OCI-LY1 (cell line): Measurements from ENCODE around the gene CDPF1.

Source experiments
- H2AFZ ChIP-seq: fragments of 200-600 bp; sonication (generic), shearing (Covaris generic); 2 replicates; pipeline ENCODE4 v1.6.0; 2014; ENCODE audit warnings: antibody characterized with exemption, mild to moderate bottlenecking, low read length
- H3F3A ChIP-seq: fragments of 200-600 bp; sonication (generic), shearing (Covaris generic); 2 replicates; pipeline ENCODE4 v1.6.0; 2014; ENCODE audit warnings: mild to moderate bottlenecking, antibody characterized with exemption, low read length, moderate library complexity; ENCODE audit not compliant: insufficient read depth
- H3K27ac ChIP-seq: fragments of 200-600 bp; sonication (generic); 2 replicates; pipeline ENCODE4 v1.5.1; 2014; ENCODE audit warnings: low read length, mixed run types, mild to moderate bottlenecking, low read depth; ENCODE audit not compliant: poor library complexity, severe bottlenecking
- H3K27me3 ChIP-seq: fragments of 200-600 bp; sonication (generic); 2 replicates; pipeline ENCODE4 v1.6.0; 2014; ENCODE audit warnings: antibody characterized with exemption, mild to moderate bottlenecking, low read length, moderate library complexity; ENCODE audit not compliant: insufficient read depth
- H3K36me3 ChIP-seq: fragments of 200-600 bp; sonication (generic); 2 replicates; pipeline ENCODE4 v1.6.1; 2014; ENCODE audit warnings: mild to moderate bottlenecking, antibody characterized with exemption, low read length, moderate library complexity, mixed read lengths; ENCODE audit not compliant: insufficient read depth
- H3K4me1 ChIP-seq: fragments of 200-600 bp; sonication (generic); 2 replicates; pipeline ENCODE4 v1.5.1; 2014; ENCODE audit warnings: mild to moderate bottlenecking, low read length, moderate library complexity; ENCODE audit not compliant: insufficient read depth, severe bottlenecking
- H3K4me2 ChIP-seq: fragments of 200-600 bp; sonication (generic), shearing (Covaris generic); 2 replicates; pipeline ENCODE4 v1.6.1; 2014; ENCODE audit warnings: low read length
- H3K4me3 ChIP-seq: fragments of 200-600 bp; sonication (generic); 2 replicates; pipeline ENCODE4 v1.5.1; 2014; ENCODE audit warnings: low read length, low read depth, mild to moderate bottlenecking, mixed read lengths; ENCODE audit not compliant: poor library complexity, severe bottlenecking
- H3K79me2 ChIP-seq: fragments of 200-600 bp; shearing (Covaris generic); 2 replicates; pipeline ENCODE4 v1.6.1; 2016; ENCODE audit warnings: mixed run types, low read length, mixed read lengths; ENCODE audit not compliant: insufficient read depth
- H3K9ac ChIP-seq: fragments of 200-600 bp; sonication (generic), shearing (Covaris generic); 2 replicates; pipeline ENCODE4 v1.6.1; 2014; ENCODE audit warnings: mild to moderate bottlenecking, low read length, mixed read lengths
- H3K9me2 ChIP-seq: fragments of 200-600 bp; sonication (generic), shearing (Covaris generic); 2 replicates; pipeline ENCODE4 v1.6.1; 2014; ENCODE audit warnings: low read depth, mild to moderate bottlenecking, low read length, mixed read lengths
- H3K9me3 ChIP-seq: fragments of 200-600 bp; shearing (Covaris generic); 2 replicates; pipeline ENCODE4 v1.6.1; 2014; ENCODE audit warnings: low read length, mixed read lengths
- H4K20me1 ChIP-seq: fragments of 200-600 bp; sonication (generic), shearing (Covaris generic); 2 replicates; pipeline ENCODE4 v1.6.0; 2016; ENCODE audit warnings: mild to moderate bottlenecking, low read length; ENCODE audit not compliant: insufficient read depth
- CTCF ChIP-seq: fragments of 200-600 bp; sonication (generic), shearing (Covaris generic); IDR thresholded peaks from 2 replicates; pipeline ENCODE4 v1.5.1; 2017; ENCODE audit warnings: mild to moderate bottlenecking, antibody characterized with exemption, low read length, moderate library complexity, mixed read lengths
- EZH2 ChIP-seq: fragments of 200-600 bp; sonication (generic), shearing (Covaris generic); IDR thresholded peaks from 2 replicates; pipeline ENCODE4 v1.8.0; 2017; ENCODE audit warnings: borderline replicate concordance, mixed run types, mild to moderate bottlenecking, antibody characterized with exemption, low read length, moderate library complexity, mixed read lengths

Gene CDPF1

GRCh38 chr22:46280063-46280817 lies 30.1 kb upstream of the CDPF1 start:
- H3F3A ChIP-seq = no peaks in the 10 kb centered on the region
- no peak for TF ChIP-seq CTCF
- no peak for TF ChIP-seq EZH2
- no peaks in the 10 kb centered on the region for H4K20me1 ChIP-seq
- 0 out of 2 replicates have a peak, but pooled peaks cover 7% of the 10 kb centered on the region for H3K27me3 ChIP-seq
- no peak overlapping the region for H3K4me2 ChIP-seq
- no peaks in the 10 kb centered on the region for H3K79me2 ChIP-seq
- no peak overlapping the region for H2AFZ ChIP-seq
- H3K9me2 ChIP-seq = no peaks in the 10 kb centered on the region
- peaks cover 11% of the 10 kb centered on the region for H3K4me1 ChIP-seq
- H3K9me3 ChIP-seq = no peaks in the 10 kb centered on the region
- H3K9ac ChIP-seq = no peak overlapping the region
- no peaks in the 10 kb centered on the region for H3K36me3 ChIP-seq
- H3K4me3 ChIP-seq = no peak overlapping the region
- H3K27ac ChIP-seq = no peak overlapping the region

GRCh38 chr22:46278656-46279645 lies 28.9 kb upstream of the CDPF1 start:
- no peaks in the 10 kb centered on the region for H3F3A ChIP-seq
- H3K9me2 ChIP-seq = no peaks in the 10 kb centered on the region
- 0 out of 2 replicates have a peak, but pooled peaks cover 7% of the 10 kb centered on the region for H3K27me3 ChIP-seq
- no peaks in the 10 kb centered on the region for H3K36me3 ChIP-seq
- H3K79me2 ChIP-seq = no peaks in the 10 kb centered on the region
- no peaks in the 10 kb centered on the region for H3K9me3 ChIP-seq
- H3K4me2 ChIP-seq = no peak overlapping the region
- no peak for TF ChIP-seq EZH2
- no peak for TF ChIP-seq CTCF
- peaks cover 11% of the 10 kb centered on the region for H3K4me1 ChIP-seq
- no peak overlapping the region for H3K4me3 ChIP-seq
- H3K9ac ChIP-seq = no peak overlapping the region
- no peak overlapping the region for H3K27ac ChIP-seq
- H4K20me1 ChIP-seq = no peaks in the 10 kb centered on the region
- no peak overlapping the region for H2AFZ ChIP-seq

GRCh38 chr22:46276563-46276962 lies 26.5 kb upstream of the CDPF1 start:
- H2AFZ ChIP-seq = no peak overlapping the region
- no peaks in the 10 kb centered on the region for H3K9me3 ChIP-seq
- H3F3A ChIP-seq = no peaks in the 10 kb centered on the region
- no peak overlapping the region for H3K9ac ChIP-seq
- peaks cover 10% of the 10 kb centered on the region for H3K27me3 ChIP-seq
- H3K36me3 ChIP-seq = no peaks in the 10 kb centered on the region
- TF ChIP-seq CTCF (no peak), EZH2 (no peak)
- no peak overlapping the region for H3K4me2 ChIP-seq
- peaks cover 11% of the 10 kb centered on the region for H3K4me1 ChIP-seq
- H3K9me2 ChIP-seq = no peaks in the 10 kb centered on the region
- no peaks in the 10 kb centered on the region for H4K20me1 ChIP-seq
- no peak overlapping the region for H3K4me3 ChIP-seq
- H3K79me2 ChIP-seq = no peaks in the 10 kb centered on the region
- H3K27ac ChIP-seq = no peak overlapping the region
